Esophagus squamous epithelium (tissue), 4 donors: Measurements from ENCODE around the gene LRP1B.

Experiments
- POLR2A ChIP-seq, 4 donors: fragments of 450-650 bp; IDR thresholded peaks; one replicate each; pipeline ENCODE4 v1.6.1; 2017; ENCODE audit warnings: antibody characterized with exemption in 4 of 4, mild to moderate bottlenecking in 4 of 4, moderate library complexity in 3 of 4
- TF ChIP-seq, protein P1 (sequence below), 6 experiments: fragments of 450-650 bp in 4 of 6; fragments of 200-600 bp in 2 of 6; sonication (generic) in 2 of 6; IDR thresholded peaks; one replicate each; pipeline ENCODE4 v1.5.1; 2016 to 2019; ENCODE audit warnings: antibody characterized with exemption in 6 of 6, mild to moderate bottlenecking in 4 of 6, moderate library complexity in 4 of 6

DNA sequence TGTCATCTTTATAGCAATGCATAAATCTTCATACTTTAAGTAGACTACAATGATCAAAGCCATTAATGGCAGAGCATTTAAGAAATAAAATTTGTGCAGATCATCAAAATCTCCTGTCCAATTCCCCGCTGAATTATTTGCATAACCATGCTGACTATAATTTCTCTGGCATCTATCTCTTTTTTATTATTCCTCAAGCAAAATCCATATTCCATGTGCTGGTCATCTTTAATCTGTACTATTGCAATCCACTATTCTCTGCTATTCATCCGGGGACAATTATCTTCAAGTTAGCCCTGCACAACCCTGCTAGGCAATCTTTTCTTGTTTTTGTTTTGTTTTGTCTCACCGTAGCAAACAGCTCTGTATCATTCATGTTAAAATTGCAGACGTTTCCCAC, 1881.0 kb downstream of the LRP1B start:
- TF ChIP-seq, protein P1, sequence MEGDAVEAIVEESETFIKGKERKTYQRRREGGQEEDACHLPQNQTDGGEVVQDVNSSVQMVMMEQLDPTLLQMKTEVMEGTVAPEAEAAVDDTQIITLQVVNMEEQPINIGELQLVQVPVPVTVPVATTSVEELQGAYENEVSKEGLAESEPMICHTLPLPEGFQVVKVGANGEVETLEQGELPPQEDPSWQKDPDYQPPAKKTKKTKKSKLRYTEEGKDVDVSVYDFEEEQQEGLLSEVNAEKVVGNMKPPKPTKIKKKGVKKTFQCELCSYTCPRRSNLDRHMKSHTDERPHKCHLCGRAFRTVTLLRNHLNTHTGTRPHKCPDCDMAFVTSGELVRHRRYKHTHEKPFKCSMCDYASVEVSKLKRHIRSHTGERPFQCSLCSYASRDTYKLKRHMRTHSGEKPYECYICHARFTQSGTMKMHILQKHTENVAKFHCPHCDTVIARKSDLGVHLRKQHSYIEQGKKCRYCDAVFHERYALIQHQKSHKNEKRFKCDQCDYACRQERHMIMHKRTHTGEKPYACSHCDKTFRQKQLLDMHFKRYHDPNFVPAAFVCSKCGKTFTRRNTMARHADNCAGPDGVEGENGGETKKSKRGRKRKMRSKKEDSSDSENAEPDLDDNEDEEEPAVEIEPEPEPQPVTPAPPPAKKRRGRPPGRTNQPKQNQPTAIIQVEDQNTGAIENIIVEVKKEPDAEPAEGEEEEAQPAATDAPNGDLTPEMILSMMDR (IDR thresholded peaks at IDR 0.05): no peak
- no peak for TF ChIP-seq POLR2A (IDR thresholded peaks at IDR 0.05)
